ENCODE data around the gene PDIA4.
A peak's percentile ranks its signal among the peaks of the same experiment; 100 is the strongest.

Gene PDIA4

GRCh38 chr7:148963583-148964482 is 64.5 kb downstream of the PDIA4 start:
- FAIRE-seq (no peak), DNase-seq (ENCODE audit: insufficient read length, low spot score) (no peak)
- TF ChIP-seq SPI1 (IDR thresholded peaks at IDR 0.05; ENCODE audit: low read depth, low read length) = no peak
- no peak for TF ChIP-seq POLR2A (IDR thresholded peaks at IDR 0.05; ENCODE audit: low read depth, low read length)
- TF ChIP-seq TAF1 (IDR thresholded peaks at IDR 0.05; ENCODE audit: low read depth, low read length) = no peak
- TF ChIP-seq POLR2AphosphoS5 (IDR thresholded peaks at IDR 0.05; ENCODE audit: low read depth, low read length) = no peak
- TF ChIP-seq POU2F2 (IDR thresholded peaks at IDR 0.05; ENCODE audit: low read depth, low read length) = no peak
- TF ChIP-seq PAX5 (IDR thresholded peaks at IDR 0.05; ENCODE audit: insufficient read depth, low read length, severe bottlenecking) = no peak

- TF ChIP-seq POU2F2 (IDR thresholded peaks at IDR 0.05; ENCODE audit: low read depth, low read length) (peak; percentile 73; the same call in 1 of the 2 replicates), TAF1 (IDR thresholded peaks at IDR 0.05; ENCODE audit: low read depth, low read length) (no peak)
- DNase-seq (ENCODE audit: insufficient read length, low spot score) (no peak), FAIRE-seq (peak; percentile 90)
Observed at GRCh38 chr7:148962823-148963582, 65.3 kb downstream of the PDIA4 start.

- no peak for TF ChIP-seq POLR2AphosphoS5 (IDR thresholded peaks at IDR 0.05; ENCODE audit: low read depth, low read length)
- TF ChIP-seq POU2F2 (IDR thresholded peaks at IDR 0.05; ENCODE audit: low read depth, low read length) = no peak
- TF ChIP-seq TAF1 (IDR thresholded peaks at IDR 0.05; ENCODE audit: low read depth, low read length) = no peak
- no peak for TF ChIP-seq SPI1 (IDR thresholded peaks at IDR 0.05; ENCODE audit: low read depth, low read length)
- TF ChIP-seq POLR2A (IDR thresholded peaks at IDR 0.05; ENCODE audit: low read depth, low read length) = no peak
- TF ChIP-seq PAX5 (IDR thresholded peaks at IDR 0.05; ENCODE audit: insufficient read depth, low read length, severe bottlenecking) = no peak
- no peak for FAIRE-seq
- no peak for DNase-seq (ENCODE audit: insufficient read length, low spot score)
Observed at GRCh38 chr7:148962440-148962822, 65.9 kb downstream of the PDIA4 start.

GRCh38 chr7:148959726-148960125 is 68.6 kb downstream of the PDIA4 start:
- TF ChIP-seq TAF1 (IDR thresholded peaks at IDR 0.05; ENCODE audit: low read depth, low read length) (no peak), POLR2A (IDR thresholded peaks at IDR 0.05; ENCODE audit: low read depth, low read length) (no peak)
- DNase-seq (ENCODE audit: insufficient read length, low spot score) (no peak), FAIRE-seq (no peak)

GRCh38 chr7:148958061-148958460 is 70.2 kb downstream of the PDIA4 start:
- FAIRE-seq (no peak), DNase-seq (ENCODE audit: insufficient read length, low spot score) (no peak)
- no peak for TF ChIP-seq POLR2A (IDR thresholded peaks at IDR 0.05; ENCODE audit: low read depth, low read length)
- no peak for TF ChIP-seq POU2F2 (IDR thresholded peaks at IDR 0.05; ENCODE audit: low read depth, low read length)
- no peak for TF ChIP-seq PAX5 (IDR thresholded peaks at IDR 0.05; ENCODE audit: insufficient read depth, low read length, severe bottlenecking)
- TF ChIP-seq POLR2AphosphoS5 (IDR thresholded peaks at IDR 0.05; ENCODE audit: low read depth, low read length) = no peak
- TF ChIP-seq TAF1 (IDR thresholded peaks at IDR 0.05; ENCODE audit: low read depth, low read length) = no peak
- TF ChIP-seq SPI1 (IDR thresholded peaks at IDR 0.05; ENCODE audit: low read depth, low read length) = no peak

- no peak for DNase-seq (ENCODE audit: insufficient read length, low spot score)
- TF ChIP-seq TAF1 (IDR thresholded peaks at IDR 0.05; ENCODE audit: low read depth, low read length) = no peak
- no peak for TF ChIP-seq SPI1 (IDR thresholded peaks at IDR 0.05; ENCODE audit: low read depth, low read length)
- TF ChIP-seq POU2F2 (IDR thresholded peaks at IDR 0.05; ENCODE audit: low read depth, low read length) = no peak
- no peak for TF ChIP-seq PAX5 (IDR thresholded peaks at IDR 0.05; ENCODE audit: insufficient read depth, low read length, severe bottlenecking)
- TF ChIP-seq POLR2A (IDR thresholded peaks at IDR 0.05; ENCODE audit: low read depth, low read length) = no peak
- TF ChIP-seq POLR2AphosphoS5 (IDR thresholded peaks at IDR 0.05; ENCODE audit: low read depth, low read length) = no peak
- no peak for FAIRE-seq
Observed at GRCh38 chr7:148954766-148955165, 73.5 kb downstream of the PDIA4 start.

GRCh38 chr7:148953676-148954075 is 74.6 kb downstream of the PDIA4 start:
- no peak for DNase-seq (ENCODE audit: insufficient read length, low spot score)
- no peak for FAIRE-seq
- TF ChIP-seq POLR2AphosphoS5 (IDR thresholded peaks at IDR 0.05; ENCODE audit: low read depth, low read length) = no peak
- no peak for TF ChIP-seq SPI1 (IDR thresholded peaks at IDR 0.05; ENCODE audit: low read depth, low read length)
- no peak for TF ChIP-seq POU2F2 (IDR thresholded peaks at IDR 0.05; ENCODE audit: low read depth, low read length)
- TF ChIP-seq PAX5 (IDR thresholded peaks at IDR 0.05; ENCODE audit: insufficient read depth, low read length, severe bottlenecking) = no peak
- TF ChIP-seq POLR2A (IDR thresholded peaks at IDR 0.05; ENCODE audit: low read depth, low read length) = no peak
- no peak for TF ChIP-seq TAF1 (IDR thresholded peaks at IDR 0.05; ENCODE audit: low read depth, low read length)

Measured in GM12891 (cell line).